IgD-negative memory B cell (primary cell): ENCODE measurements around the gene SOAT1. TPM values are rescaled to one million over a fixed set of nuclear protein-coding genes. Genes with fewer than 3 reads are reported as not detected.

Source experiments
- H3K27ac Mint-ChIP-seq, 3 donors: one replicate each; pipeline ENCODE4 v1.8.0; 2020 to 2022; ENCODE audit warnings: mild to moderate bottlenecking in 3 of 3, mixed read lengths in 3 of 3, moderate library complexity in 1 of 3
- H3K27me3 Mint-ChIP-seq: one replicate; pipeline ENCODE4 v1.8.0; 2021; ENCODE audit warnings: mixed read lengths
- H3K36me3 Mint-ChIP-seq: one replicate; pipeline ENCODE4 v1.8.0; 2020; ENCODE audit warnings: mild to moderate bottlenecking, mixed read lengths
- H3K4me1 Mint-ChIP-seq, 3 donors: one replicate each; pipeline ENCODE4 v1.8.0; 2020 to 2022; ENCODE audit warnings: mixed read lengths in 3 of 3, mild to moderate bottlenecking in 1 of 3
- H3K4me3 Mint-ChIP-seq, 4 donors: one replicate each; pipeline ENCODE4 v1.8.0; 2020 to 2022; ENCODE audit warnings: mild to moderate bottlenecking in 4 of 4, mixed read lengths in 4 of 4, moderate library complexity in 3 of 4
- H3K9me3 Mint-ChIP-seq, 3 donors: one replicate each; pipeline ENCODE4 v1.8.0; 2020 to 2021; ENCODE audit warnings: mixed read lengths in 3 of 3, mild to moderate bottlenecking in 1 of 3
- polyA plus RNA-seq: library from polyadenylated mRNA; unstranded; fragments of 300-500 nt; fragmentation: Illumina TruSeq; gene quantifications from one replicate; pipeline ENCODE4 v1.2.3, GENCODE V29; 2021

Gene SOAT1
- polyA plus RNA-seq, 1 donor from 2014 or later, result 32.9 TPM

GRCh38 chr1:179322557-179322956 is 29.0 kb downstream of the SOAT1 start:
- H3K36me3 Mint-ChIP-seq, result peaks cover 31% of the 10 kb centered on the region
- no peak overlapping the region for H3K27ac Mint-ChIP-seq
- no peaks in the 10 kb centered on the region for H3K27me3 Mint-ChIP-seq
- no peaks in the 10 kb centered on the region for H3K9me3 Mint-ChIP-seq
- H3K4me1 Mint-ChIP-seq, result peaks cover 2 to 18% (median 14%) of the 10 kb centered on the region in 3 donors
- H3K4me3 Mint-ChIP-seq, result peak overlapping the region in 1 of 4 donors; percentile 81

- no peak overlapping the region for H3K27ac Mint-ChIP-seq
- H3K36me3 Mint-ChIP-seq, result peaks cover 24% of the 10 kb centered on the region
- H3K9me3 Mint-ChIP-seq, result no peaks in the 10 kb centered on the region
- H3K27me3 Mint-ChIP-seq, result no peaks in the 10 kb centered on the region
- peaks cover under 1 to 14% (median 13%) of the 10 kb centered on the region in 3 donors for H3K4me1 Mint-ChIP-seq
- no peak overlapping the region for H3K4me3 Mint-ChIP-seq
Observed at GRCh38 chr1:179323436-179323835, 29.8 kb downstream of the SOAT1 start.

GRCh38 chr1:179325836-179326235 is 32.2 kb downstream of the SOAT1 start:
- Mint-ChIP-seq H3K27ac (no peak overlapping the region), H3K9me3 (peaks cover 0 to 2% (median 0%) of the 10 kb centered on the region in 3 donors), H3K36me3 (peaks cover 16% of the 10 kb centered on the region), H3K27me3 (no peaks in the 10 kb centered on the region), H3K4me3 (no peak overlapping the region), H3K4me1 (peaks cover 0 to 12% (median 8%) of the 10 kb centered on the region in 3 donors)

- peaks cover 0 to 10% (median 4%) of the 10 kb centered on the region in 3 donors for H3K4me1 Mint-ChIP-seq
- H3K36me3 Mint-ChIP-seq, result peaks cover 14% of the 10 kb centered on the region
- H3K4me3 Mint-ChIP-seq, result no peak overlapping the region
- peaks cover 0 to 2% (median 0%) of the 10 kb centered on the region in 3 donors for H3K9me3 Mint-ChIP-seq
- H3K27ac Mint-ChIP-seq, result no peak overlapping the region
- H3K27me3 Mint-ChIP-seq, result no peaks in the 10 kb centered on the region
Observed at GRCh38 chr1:179326746-179327145, 33.1 kb downstream of the SOAT1 start.

GRCh38 chr1:179327196-179327595 is 33.6 kb downstream of the SOAT1 start:
- Mint-ChIP-seq H3K4me3 (no peak overlapping the region), H3K27ac (no peak overlapping the region), H3K4me1 (peaks cover 0 to 10% (median 4%) of the 10 kb centered on the region in 3 donors), H3K9me3 (peaks cover 0 to 2% (median 0%) of the 10 kb centered on the region in 3 donors), H3K27me3 (no peaks in the 10 kb centered on the region), H3K36me3 (peaks cover 12% of the 10 kb centered on the region)

GRCh38 chr1:179327679-179328078 is 34.1 kb downstream of the SOAT1 start:
- Mint-ChIP-seq H3K27me3 (no peaks in the 10 kb centered on the region), H3K36me3 (peaks cover 7% of the 10 kb centered on the region), H3K27ac (no peak overlapping the region)

GRCh38 chr1:179329862-179330261 is 36.3 kb downstream of the SOAT1 start:
- Mint-ChIP-seq H3K36me3 (peaks cover 6% of the 10 kb centered on the region), H3K4me3 (no peak overlapping the region), H3K9me3 (peaks cover 0 to 2% (median 0%) of the 10 kb centered on the region in 3 donors), H3K27me3 (no peaks in the 10 kb centered on the region), H3K4me1 (peaks cover 0 to 6% (median 4%) of the 10 kb centered on the region in 3 donors), H3K27ac (peak overlapping the region in 2 of 3 donors; percentile 33 to 60)

More at GRCh38 chr1:179327679-179328078, 34.1 kb downstream of the SOAT1 start:
- H3K9me3 Mint-ChIP-seq, result peaks cover 0 to 2% (median 0%) of the 10 kb centered on the region in 3 donors
- H3K4me1 Mint-ChIP-seq, result peaks cover 0 to 8% (median 0%) of the 10 kb centered on the region in 3 donors
- no peak overlapping the region for H3K4me3 Mint-ChIP-seq

GRCh38 chr1:179334440-179334839 is 40.8 kb downstream of the SOAT1 start:
- Mint-ChIP-seq H3K4me1 (peaks cover 0 to 9% (median 8%) of the 10 kb centered on the region in 3 donors), H3K4me3 (no peak overlapping the region), H3K9me3 (peaks cover 0 to 2% (median 0%) of the 10 kb centered on the region in 3 donors), H3K36me3 (peaks cover 2% of the 10 kb centered on the region), H3K27ac (no peak overlapping the region), H3K27me3 (no peaks in the 10 kb centered on the region)

GRCh38 chr1:179337288-179337687 is 43.7 kb downstream of the SOAT1 start:
- Mint-ChIP-seq H3K36me3 (peaks cover 6% of the 10 kb centered on the region), H3K27ac (peak overlapping the region in 1 of 3 donors; percentile 14), H3K27me3 (no peaks in the 10 kb centered on the region)

GRCh38 chr1:179337942-179338560 is 44.5 kb downstream of the SOAT1 start:
- Mint-ChIP-seq H3K27ac (peak overlapping the region in 1 of 3 donors; percentile 53), H3K9me3 (no peaks in the 10 kb centered on the region), H3K36me3 (peaks cover 6% of the 10 kb centered on the region), H3K4me3 (no peak overlapping the region), H3K27me3 (no peaks in the 10 kb centered on the region), H3K4me1 (peaks cover 1 to 16% (median 13%) of the 10 kb centered on the region in 3 donors)

More at GRCh38 chr1:179337288-179337687, 43.7 kb downstream of the SOAT1 start:
- Mint-ChIP-seq H3K4me1 (peaks cover 1 to 16% (median 13%) of the 10 kb centered on the region in 3 donors), H3K4me3 (no peak overlapping the region), H3K9me3 (no peaks in the 10 kb centered on the region)

GRCh38 chr1:179340918-179341317 is 47.3 kb downstream of the SOAT1 start:
- H3K9me3 Mint-ChIP-seq, result no peaks in the 10 kb centered on the region

GRCh38 chr1:179341943-179342547 is 48.4 kb downstream of the SOAT1 start:
- Mint-ChIP-seq H3K9me3 (no peaks in the 10 kb centered on the region), H3K4me1 (peaks cover 1 to 13% (median 11%) of the 10 kb centered on the region in 3 donors), H3K27ac (no peak overlapping the region), H3K4me3 (no peak overlapping the region), H3K27me3 (no peaks in the 10 kb centered on the region), H3K36me3 (peaks cover 12% of the 10 kb centered on the region)

More at GRCh38 chr1:179340918-179341317, 47.3 kb downstream of the SOAT1 start:
- Mint-ChIP-seq H3K27me3 (no peaks in the 10 kb centered on the region), H3K27ac (peak overlapping the region in 1 of 3 donors; percentile 5), H3K4me1 (peaks cover 1 to 13% (median 11%) of the 10 kb centered on the region in 3 donors), H3K36me3 (peaks cover 12% of the 10 kb centered on the region), H3K4me3 (no peak overlapping the region)

- Mint-ChIP-seq H3K4me3 (no peak overlapping the region), H3K27ac (no peak overlapping the region), H3K4me1 (peaks cover 1 to 13% (median 11%) of the 10 kb centered on the region in 3 donors), H3K36me3 (peaks cover 12% of the 10 kb centered on the region), H3K27me3 (no peaks in the 10 kb centered on the region), H3K9me3 (no peaks in the 10 kb centered on the region)
Observed at GRCh38 chr1:179342740-179343404, 49.3 kb downstream of the SOAT1 start.

- Mint-ChIP-seq H3K27me3 (no peaks in the 10 kb centered on the region), H3K4me1 (peaks cover 0 to 5% (median 2%) of the 10 kb centered on the region in 3 donors), H3K27ac (no peak overlapping the region), H3K36me3 (peaks cover 11% of the 10 kb centered on the region), H3K4me3 (no peak overlapping the region), H3K9me3 (no peaks in the 10 kb centered on the region)
Observed at GRCh38 chr1:179351281-179351680, 57.7 kb downstream of the SOAT1 start.

- no peak overlapping the region for H3K27ac Mint-ChIP-seq
- no peak overlapping the region for H3K4me3 Mint-ChIP-seq
- H3K36me3 Mint-ChIP-seq, result peaks cover 11% of the 10 kb centered on the region
- H3K4me1 Mint-ChIP-seq, result peaks cover 0 to 5% (median 2%) of the 10 kb centered on the region in 3 donors
- no peaks in the 10 kb centered on the region for H3K27me3 Mint-ChIP-seq
- no peaks in the 10 kb centered on the region for H3K9me3 Mint-ChIP-seq
Observed at GRCh38 chr1:179352236-179352635, 58.6 kb downstream of the SOAT1 start.
